HG03565 (cell line): Measurements from ENCODE around the gene DEPP1.
"Not testable (repeated sequence)": the region's sequence is repeated elsewhere in the genome, so short reads cannot be mapped to it uniquely, and the experiment has no call there.

Source experiments
- ATAC-seq: cut with Tn5 transposase; IDR thresholded peaks from one replicate; pipeline ENCODE4 v1.9.1; 2021; ENCODE audit warnings: mild to moderate bottlenecking, moderate library complexity; ENCODE audit not compliant: unreplicated experiment

DEPP1 gene, protein sequence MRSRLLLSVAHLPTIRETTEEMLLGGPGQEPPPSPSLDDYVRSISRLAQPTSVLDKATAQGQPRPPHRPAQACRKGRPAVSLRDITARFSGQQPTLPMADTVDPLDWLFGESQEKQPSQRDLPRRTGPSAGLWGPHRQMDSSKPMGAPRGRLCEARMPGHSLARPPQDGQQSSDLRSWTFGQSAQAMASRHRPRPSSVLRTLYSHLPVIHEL

DNA sequence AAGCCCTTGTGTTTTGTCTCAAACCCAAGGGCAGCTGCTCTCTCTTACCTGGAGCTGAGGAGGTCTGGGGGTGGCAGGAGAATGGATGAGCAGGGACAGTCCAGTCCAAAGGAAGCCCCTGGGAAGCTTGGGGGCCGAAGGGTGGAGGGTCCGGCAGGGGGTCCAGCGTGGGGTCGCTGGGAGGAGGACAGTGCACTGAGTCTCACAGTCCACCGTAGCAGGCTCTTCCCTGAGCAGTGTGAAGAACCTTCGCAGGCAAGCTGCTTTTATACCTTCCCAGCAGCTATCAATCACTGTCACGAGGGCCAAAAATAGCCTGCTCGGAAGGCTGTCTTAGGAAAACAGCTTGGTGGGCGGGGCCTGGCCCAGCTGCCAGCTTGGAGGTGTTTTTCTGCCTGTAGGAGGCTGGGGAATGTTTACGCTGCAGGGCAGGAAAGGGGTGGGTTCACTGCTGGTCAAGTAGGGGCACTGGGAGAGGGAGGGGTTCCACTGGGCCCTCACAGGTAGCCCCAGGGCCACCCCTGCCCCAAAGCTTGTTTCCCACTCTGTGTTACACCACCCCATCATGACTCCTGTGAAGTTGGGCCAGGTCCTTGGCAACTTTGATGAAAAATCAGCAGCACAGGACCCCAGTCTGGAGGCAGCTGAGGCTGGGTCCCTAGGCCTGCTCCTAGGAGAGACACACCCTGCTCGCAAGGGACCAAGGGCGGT is at the start of gene DEPP1:
Gene DEPP1 (minus strand): TSS at position 240 of the 711 bp plus-strand sequence. CDS start 779 bp downstream, outside the sequence.
- no peak for ATAC-seq

DNA sequence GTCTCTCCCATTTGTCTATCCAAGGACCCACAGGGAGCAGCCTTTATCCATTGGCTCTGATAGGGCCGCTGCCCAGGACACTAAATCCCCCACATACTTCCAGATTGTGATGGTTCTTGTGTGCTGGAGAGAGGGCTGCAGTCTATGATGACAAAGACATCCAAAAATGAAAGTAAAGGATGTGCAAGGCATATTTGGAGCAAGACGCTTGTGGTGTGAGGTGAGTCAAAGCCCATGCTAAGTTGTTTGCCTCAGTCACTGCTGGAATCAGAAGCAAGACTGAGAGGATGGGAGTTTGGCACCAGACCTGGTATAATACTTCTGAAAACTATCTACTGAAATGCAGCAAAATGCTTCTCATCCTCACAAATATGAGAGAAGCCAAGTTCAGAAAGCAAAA is 44.8 kb upstream of the DEPP1 start:
- ATAC-seq = no peak

DNA sequence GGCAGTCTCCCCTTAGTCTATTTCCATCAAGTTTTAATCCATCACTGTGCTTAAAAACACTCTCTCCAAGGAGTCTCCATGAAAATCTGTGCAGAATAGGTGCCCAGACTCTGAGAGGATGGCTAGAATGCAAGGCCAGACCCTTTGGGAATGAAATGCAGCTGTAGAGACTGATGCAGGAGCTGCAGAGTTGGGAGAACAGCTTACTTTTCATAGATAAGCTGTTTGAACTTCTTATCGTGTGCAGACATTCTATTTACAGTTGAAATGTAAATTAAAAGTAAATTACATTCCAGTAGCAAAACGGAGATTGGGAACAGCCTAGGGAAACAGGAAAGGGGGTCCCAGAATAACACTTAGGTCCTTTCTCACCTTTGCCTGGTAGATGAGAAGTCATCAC is 37.0 kb upstream of the DEPP1 start:
- no peak for ATAC-seq

DNA sequence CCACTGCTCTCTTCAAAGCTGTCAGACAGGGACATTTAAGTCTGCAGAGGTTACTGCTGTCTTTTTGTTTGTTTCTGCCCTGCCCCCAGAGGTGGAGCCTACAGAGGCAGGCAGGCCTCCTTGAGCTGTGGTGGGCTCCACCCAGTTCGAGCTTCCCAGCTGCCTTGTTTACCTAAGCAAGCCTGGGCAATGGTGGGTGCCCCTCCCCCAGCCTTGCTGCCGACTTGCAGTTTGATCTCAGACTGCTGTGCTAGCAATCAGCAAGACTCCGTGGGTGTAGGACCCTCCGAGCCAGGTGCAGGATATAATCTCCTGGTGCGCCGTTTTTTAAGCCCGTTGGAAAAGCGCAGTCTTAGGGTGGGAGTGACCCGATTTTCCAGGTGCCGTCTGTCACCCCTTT is 35.9 kb upstream of the DEPP1 start:
- not testable (repeated sequence) for ATAC-seq

DNA sequence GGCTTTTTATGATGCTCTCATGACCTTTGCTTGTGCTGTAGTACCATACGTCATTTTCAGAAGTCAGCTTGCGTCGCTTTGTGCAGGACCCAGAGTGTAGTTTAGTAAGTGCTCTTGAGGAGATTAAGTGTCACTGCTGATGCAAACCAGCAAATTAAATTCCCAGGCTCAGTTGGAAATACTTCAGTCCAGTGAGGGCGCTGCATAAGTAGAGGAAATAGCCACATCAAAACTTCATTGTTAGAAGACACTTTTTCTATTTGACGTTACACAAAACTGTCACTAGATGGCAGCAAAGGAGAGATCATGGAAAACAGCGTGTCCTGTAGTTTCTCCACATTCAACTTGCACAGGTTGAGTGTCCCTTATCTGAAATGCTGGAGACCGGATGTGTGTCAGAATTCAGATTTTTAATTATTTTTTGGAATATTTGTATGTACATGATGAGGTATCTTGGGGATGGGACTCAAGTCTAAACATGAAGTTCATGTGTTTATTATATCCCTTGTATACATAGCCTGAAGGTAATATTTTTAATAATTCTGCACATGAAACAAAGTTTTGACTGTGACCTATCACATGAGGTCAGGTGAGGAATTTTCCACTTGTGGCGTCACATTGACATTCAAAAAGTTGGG is 30.0 kb upstream of the DEPP1 start:
- peak; percentile 92 for ATAC-seq

DNA sequence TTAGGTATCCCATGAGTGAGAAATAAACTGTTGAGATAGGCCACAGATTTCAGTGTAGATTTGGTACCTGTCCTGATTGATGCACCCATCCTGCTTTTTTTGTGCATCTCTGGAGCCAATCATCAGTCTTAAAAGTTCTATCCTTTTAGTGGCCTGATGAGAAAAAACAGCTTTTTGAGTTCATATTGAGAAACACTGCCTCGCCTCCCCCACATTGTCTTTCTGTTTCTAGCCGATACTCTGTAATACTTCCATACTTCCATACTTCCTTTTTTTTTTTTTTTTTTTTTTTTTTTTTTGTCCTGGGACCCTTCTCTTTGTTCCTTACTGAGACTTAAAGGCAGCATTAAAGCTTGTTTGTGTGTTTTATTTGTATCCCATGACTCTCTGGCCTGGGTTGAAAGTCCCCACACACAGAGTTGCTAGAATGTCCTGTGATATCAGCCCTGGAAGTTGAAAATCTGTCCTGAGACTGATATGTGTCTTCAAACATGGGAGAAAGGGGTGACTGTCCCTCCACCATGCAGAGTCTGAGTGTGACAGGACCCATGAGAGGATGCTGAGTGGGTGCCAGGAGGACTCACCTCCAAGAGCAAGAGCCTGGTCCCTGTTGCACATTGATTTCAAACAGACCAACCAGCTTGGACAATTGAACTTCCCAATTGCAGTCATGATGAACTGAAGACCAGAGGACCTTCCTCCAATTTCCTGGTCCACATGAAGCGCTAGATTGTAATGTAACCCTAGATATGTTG is 27.8 kb upstream of the DEPP1 start:
- ATAC-seq = no peak

DNA sequence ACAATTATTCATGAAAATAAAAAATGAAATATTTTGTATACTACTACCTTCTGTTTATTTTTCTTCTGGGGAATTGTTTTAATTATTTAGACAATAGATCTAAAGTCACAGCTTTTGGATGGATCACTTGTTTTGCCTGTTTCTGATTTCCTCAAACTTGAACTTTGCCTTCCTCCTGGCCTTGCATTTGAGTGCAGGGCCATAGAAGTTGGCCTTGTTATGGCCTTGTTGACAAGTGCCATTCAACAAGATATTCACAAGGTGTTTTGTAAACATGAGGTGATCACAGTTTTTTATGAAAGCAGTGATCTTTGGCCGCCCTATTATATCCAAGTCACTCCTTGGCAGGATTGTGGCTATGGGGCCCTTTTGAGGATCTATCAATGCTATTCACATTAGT is 26.7 kb upstream of the DEPP1 start:
- ATAC-seq = no peak

DNA sequence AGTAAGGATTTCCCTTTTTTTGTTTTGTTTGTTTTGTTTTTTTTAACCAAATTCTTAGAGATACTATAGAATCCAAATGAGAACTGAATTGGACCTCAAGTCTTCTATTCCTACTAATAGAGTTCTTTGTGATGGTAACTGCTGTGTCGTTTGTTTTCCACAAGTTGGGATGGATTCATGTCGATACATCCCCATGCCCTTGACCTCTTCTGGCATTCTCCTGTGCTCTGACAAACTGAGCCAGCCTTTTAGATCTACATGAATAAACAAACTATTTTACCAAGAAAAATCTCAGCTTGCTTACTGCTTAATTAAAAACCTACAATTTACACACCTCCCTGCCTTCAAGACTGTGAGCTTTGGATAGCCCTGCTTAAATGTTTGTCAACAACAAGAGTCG is 26.1 kb upstream of the DEPP1 start:
- ATAC-seq = no peak

DNA sequence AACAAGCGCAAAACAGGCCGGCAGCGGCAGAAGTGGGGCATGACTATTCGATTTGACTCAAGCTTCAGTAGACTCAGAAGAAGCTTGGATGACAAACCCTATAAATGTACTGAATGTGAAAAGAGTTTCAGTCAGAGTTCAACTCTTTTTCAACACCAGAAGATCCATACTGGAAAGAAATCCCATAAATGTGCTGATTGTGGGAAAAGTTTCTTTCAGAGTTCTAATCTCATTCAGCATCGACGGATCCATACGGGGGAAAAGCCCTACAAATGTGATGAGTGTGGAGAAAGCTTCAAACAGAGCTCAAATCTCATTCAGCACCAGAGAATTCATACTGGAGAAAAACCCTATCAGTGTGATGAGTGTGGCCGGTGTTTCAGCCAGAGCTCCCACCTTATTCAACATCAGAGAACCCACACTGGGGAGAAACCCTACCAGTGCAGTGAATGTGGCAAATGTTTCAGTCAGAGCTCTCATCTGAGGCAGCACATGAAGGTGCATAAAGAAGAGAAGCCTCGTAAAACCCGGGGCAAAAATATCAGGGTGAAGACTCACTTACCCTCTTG is 24.9 kb upstream of the DEPP1 start:
- ATAC-seq = no peak

DNA sequence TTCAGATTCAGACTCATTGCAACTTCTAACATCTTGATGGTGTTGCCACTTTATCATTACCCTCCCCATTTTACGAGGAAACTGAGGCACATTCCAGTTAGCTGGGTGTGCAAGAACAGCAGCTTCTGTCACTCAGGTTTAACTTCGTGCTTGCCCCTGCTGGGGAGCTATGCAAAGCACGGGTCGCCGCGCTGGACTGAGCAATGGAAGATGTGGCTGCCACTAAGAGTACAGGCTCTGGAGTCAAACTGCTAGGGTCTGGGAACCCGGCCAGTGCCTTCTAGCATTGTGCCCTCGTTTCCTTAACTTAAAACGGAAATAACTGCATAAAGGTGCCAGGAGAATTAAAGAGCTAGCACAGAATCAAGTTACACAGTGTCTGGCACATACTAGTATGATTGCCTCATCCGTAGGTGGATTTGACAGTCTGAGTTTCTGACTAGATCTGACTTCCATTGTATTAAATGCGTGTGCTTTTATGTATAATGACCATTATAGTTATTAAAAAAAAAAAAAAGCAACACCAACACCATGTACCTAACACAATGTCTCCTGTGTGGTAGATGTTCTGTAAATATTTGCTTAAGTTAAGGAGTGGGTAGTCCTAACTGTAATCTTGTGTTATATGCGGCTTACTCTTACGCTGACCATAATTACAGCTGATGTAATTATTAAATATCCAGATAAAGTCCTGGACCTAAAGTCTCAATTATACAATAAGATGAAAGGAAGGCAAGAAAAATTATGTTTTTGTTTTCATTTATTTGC is 23.0 kb upstream of the DEPP1 start:
- peak; percentile 61 for ATAC-seq

DNA sequence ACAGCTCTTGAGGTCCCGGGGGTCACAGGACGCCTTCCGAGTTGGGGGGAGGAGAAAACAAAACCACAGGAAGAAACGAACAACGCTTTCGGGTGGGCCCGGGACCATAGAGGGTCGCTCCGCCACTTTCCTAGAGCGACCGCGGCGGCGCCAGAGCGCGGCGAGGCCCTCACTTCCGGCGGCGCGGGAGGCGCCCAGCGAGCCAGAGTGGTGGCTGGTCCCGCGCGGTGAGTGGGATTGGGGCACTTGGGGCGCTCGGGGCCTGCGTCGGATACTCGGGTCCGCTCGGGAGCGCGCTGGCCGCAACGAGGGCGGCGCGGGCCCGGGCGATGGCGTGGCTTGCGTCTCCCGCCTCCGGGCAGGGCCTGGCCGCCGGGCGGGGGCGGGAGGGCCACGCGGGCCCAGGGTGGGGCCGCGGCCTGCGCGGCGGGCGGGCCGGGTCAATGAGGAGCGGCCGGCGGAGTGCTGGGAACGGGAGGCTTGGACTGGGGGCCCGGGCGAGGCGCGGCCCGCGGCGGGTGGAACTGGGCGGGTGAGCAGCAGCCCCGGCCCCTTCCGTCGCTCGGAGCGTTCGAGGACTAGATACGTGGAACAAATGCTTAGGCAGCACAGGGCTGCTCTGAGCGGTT is 22.3 kb upstream of the DEPP1 start, which contains the start of gene ZNF22:
Gene ZNF22 (plus strand): TSS at position 172 of the 629 bp plus-strand sequence. CDS start 2,446 bp downstream, outside the sequence.
- ATAC-seq = peak; percentile 68

DNA sequence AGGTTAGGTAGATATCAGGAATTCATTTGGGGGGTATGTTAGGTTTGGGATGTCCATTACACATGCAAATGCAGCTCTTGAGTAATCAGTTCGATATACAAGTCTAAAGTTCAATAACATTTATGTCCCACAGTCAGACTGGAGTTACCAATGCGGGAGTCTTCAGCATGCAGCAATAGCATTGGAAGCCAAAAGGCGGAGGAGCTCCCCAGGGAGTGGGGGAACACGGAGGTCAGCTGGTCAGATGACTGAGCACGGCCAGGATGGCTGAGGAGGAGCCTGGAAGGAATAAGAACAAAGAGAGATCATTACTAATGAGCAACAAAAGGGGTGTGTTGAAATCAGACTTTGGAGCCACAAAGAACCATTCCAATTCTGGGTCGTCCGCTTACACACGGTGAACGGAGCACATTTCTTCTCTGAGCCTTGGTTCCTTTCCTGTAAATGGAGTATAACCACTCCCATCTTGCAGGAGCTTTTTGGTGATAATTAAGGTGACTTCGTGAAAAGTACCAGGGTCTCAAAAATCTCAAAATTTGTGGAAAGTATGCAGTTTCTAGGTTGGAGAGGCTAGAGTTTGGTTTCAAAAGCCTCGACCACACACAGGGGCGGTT is 21.6 kb upstream of the DEPP1 start:
- ATAC-seq = no peak

DNA sequence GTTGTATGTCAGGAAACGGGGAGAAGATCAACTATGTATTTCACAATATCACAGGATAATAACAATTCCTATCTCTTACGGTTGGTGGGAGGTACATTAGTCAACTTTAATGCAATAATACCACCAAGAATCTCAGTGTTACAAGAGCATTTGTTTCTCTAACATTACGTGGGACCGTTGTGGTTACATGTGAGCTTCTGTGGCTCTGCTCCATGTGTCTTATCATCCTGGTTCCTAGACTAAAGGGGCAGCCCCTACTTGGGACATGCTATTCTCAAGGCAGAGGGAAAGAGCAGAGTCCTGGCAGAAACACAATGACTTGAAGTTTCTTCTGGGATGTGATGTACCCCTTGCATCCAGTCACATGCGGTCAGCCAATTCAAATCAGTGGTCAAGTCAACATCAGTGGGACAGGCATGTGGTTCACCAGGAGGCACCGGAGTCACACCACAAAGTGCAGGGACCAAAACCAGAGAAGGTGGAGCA is 19.6 kb upstream of the DEPP1 start:
- no peak for ATAC-seq

DNA sequence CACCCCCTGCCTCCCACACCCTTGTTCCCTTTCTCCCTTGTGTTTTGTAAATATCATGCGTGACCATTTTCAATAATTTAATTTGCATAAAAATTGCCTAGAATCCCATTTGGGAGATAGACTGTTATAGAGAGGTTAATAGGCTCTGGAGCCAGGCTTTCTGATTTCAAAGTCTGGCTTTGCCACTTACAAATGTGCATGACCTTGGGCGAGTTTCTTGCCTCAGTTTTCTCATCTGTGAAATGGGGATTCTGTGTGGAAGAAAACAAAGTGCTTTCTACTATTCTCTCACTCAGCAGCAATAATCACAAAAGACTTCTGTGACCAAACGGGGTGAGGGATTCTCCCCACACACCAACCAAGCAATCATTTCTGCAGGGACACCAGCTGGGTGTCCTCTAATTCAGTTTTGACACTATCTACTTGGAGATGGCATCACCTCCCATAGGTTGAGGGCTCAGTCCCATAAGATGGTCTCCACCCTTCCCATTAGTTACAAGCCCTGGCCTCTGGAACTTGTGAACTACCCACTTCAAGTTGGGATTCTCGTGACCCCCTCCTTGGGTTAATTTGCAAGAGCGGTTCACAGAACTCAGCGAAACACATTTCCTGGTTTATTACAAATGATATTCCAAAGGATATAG is 18.6 kb upstream of the DEPP1 start:
- ATAC-seq = no peak

DNA sequence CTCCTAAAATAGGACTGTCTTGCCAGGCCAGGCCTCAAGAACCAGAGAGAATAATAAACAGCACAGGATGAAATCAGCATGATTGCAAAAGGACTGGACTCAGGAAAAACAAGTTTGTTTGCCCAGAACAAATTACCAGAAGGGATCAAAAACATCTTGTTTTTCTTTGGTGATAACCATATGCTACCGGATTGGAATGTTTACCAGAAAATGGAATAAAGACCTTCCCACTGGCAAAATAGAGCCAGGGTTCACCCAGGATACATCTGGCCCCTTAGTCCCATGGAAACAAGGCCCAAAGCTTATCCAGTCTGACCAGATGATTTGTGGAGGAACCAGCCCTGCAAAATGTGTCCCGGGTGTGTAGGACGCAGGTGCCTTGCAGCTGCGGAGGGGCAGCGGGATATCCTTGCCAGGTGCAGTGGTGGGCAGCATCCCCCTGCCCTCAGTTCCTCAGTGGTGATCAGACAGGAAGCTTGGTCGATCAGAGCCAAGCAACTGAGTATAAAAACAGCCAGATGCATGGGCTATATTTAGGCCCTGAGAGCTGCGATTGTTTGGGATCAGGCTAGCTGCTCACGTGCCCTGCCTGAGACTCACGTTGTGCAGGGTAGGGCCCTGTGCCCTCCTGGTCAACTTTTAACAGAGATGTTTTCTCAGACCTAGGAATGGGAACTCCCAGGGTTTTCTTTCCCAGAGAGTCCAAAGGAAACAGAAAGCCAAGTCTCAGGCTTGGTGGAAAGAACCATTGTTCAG is 17.5 kb upstream of the DEPP1 start:
- no peak for ATAC-seq

DNA sequence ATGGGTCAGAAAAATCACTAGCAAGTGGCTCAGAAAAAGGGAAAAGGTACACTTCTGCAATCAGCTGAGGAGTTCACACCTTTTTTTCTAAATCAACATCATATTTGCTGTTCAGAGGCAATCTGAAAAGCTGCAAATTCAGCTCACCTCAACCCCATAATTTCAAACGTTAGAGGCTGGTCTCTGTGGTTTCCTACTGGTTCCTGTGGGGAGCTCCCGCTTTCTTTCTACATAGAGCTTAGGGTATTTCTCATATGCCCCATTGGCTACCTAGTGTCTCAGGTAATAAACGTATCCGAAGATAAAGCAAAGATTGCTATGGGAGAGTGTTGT is 16.9 kb upstream of the DEPP1 start:
- no peak for ATAC-seq

DNA sequence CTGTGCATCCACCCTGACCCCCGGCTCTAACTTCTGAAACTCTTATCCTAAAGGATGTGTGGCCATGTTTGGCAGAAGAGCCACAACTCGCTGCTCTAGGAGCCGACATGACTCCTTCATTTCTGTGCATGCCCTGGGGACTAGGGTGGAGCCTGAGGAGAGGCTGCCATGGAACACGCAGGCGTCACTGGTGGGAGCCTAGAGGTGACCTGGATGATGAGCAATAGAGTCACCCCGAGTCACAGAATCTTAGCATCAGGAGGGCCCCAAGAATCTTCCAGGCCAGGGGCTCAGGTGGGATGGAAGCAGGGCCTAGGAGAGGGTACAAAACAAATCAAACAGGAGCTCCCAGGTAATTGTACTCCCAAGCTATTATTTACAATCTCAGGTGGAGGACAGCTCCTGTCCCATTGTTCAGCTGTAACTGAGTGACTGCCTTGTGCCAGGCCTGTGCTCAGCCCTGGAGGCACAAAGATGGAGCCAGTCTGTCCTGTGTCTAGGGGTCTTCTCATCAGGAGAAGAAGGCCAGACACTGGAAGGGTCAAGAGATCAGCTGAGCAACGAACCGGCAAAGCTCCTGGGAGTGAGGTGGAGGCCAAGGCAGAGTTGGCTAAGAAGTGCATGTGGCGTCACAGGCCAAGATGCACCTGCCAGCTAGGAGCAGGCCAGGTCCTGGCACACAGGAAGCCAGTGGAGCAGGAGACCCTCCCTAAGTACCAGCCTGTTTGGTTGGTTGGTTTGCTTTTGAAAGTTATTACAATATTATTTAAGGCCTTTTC is 16.3 kb upstream of the DEPP1 start:
- no peak for ATAC-seq
